ENCODE data around the gene F10. TPM values are rescaled to one million over a fixed set of nuclear protein-coding genes. Genes with fewer than 3 reads are reported as not detected.

F10 gene
- total RNA-seq, 1 donor from 2014 or later: 3.5 TPM

DNA sequence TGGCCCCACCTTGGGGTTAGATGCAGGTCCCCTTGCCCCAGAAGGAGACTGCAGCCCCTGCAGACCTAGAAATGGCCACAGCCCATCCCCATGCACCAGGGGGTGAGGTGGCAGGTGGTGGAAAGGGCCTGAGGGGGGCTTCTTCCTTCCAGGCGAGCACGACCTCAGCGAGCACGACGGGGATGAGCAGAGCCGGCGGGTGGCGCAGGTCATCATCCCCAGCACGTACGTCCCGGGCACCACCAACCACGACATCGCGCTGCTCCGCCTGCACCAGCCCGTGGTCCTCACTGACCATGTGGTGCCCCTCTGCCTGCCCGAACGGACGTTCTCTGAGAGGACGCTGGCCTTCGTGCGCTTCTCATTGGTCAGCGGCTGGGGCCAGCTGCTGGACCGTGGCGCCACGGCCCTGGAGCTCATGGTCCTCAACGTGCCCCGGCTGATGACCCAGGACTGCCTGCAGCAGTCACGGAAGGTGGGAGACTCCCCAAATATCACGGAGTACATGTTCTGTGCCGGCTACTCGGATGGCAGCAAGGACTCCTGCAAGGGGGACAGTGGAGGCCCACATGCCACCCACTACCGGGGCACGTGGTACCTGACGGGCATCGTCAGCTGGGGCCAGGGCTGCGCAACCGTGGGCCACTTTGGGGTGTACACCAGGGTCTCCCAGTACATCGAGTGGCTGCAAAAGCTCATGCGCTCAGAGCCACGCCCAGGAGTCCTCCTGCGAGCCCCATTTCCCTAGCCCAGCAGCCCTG, 4.2 kb upstream of the F10 start:
- no peaks in the 10 kb centered on the region for H3K36me3 ChIP-seq
- intact Hi-C loops (cut with micrococcal nuclease): no loop called here
- peaks cover 7% of the 10 kb centered on the region for H3K27me3 ChIP-seq (ENCODE audit: low read depth)
- H3K4me1 ChIP-seq: peaks cover 12% of the 10 kb centered on the region
- DNase-seq: no peak
- no peak overlapping the region for H3K4me3 ChIP-seq
- no peak for TF ChIP-seq CTCF (IDR thresholded peaks at IDR 0.05; ENCODE audit: borderline replicate concordance)
- H3K27ac ChIP-seq (replicated peaks): no peak overlapping the region
- no peaks in the 10 kb centered on the region for H3K9me3 ChIP-seq (replicated peaks)

DNA sequence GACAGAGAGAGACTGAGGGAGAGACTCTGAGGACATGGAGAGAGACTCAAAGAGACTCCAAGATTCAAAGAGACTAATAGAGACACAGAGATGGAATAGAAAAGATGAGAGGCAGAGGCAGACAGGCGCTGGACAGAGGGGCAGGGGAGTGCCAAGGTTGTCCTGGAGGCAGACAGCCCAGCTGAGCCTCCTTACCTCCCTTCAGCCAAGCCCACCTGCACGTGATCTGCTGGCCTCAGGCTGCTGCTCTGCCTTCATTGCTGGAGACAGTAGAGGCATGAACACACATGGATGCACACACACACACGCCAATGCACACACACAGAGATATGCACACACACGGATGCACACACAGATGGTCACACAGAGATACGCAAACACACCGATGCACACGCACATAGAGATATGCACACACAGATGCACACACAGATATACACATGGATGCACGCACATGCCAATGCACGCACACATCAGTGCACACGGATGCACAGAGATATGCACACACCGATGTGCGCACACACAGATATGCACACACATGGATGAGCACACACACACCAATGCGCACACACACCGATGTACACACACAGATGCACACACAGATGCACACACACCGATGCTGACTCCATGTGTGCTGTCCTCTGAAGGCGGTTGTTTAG, 3.3 kb upstream of the F10 start:
- DNase-seq: no peak
- Histone ChIP-seq H3K27me3 (ENCODE audit: low read depth) (peaks cover 4% of the 10 kb centered on the region), H3K4me3 (no peak overlapping the region), H3K4me1 (peaks cover 12% of the 10 kb centered on the region), H3K27ac (replicated peaks) (no peak overlapping the region), H3K36me3 (no peaks in the 10 kb centered on the region), H3K9me3 (replicated peaks) (no peaks in the 10 kb centered on the region)
- no peak for TF ChIP-seq CTCF (IDR thresholded peaks at IDR 0.05; ENCODE audit: borderline replicate concordance)
- intact Hi-C loops (cut with micrococcal nuclease): no loop called here

DNA sequence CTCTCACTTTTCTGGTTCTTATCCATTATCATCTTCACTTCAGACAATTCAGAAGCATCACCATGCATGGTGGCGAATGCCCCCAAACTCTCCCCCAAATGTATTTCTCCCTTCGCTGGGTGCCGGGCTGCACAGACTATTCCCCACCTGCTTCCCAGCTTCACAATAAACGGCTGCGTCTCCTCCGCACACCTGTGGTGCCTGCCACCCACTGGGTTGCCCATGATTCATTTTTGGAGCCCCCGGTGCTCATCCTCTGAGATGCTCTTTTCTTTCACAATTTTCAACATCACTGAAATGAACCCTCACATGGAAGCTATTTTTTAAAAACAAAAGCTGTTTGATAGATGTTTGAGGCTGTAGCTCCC, 2.8 kb upstream of the F10 start:
- Histone ChIP-seq H3K4me3 (no peak overlapping the region), H3K27ac (replicated peaks) (no peak overlapping the region), H3K4me1 (peaks cover 12% of the 10 kb centered on the region), H3K9me3 (replicated peaks) (no peaks in the 10 kb centered on the region), H3K27me3 (ENCODE audit: low read depth) (peaks cover 2% of the 10 kb centered on the region), H3K36me3 (no peaks in the 10 kb centered on the region)
- intact Hi-C loops (cut with micrococcal nuclease): no loop called here
- no peak for DNase-seq
- no peak for TF ChIP-seq CTCF (IDR thresholded peaks at IDR 0.05; ENCODE audit: borderline replicate concordance)

GRCh38 chr13:113120300-113121182, 2.1 kb upstream of the F10 start:
- H3K4me1 ChIP-seq: peaks cover 12% of the 10 kb centered on the region
- no peaks in the 10 kb centered on the region for H3K9me3 ChIP-seq (replicated peaks)
- intact Hi-C loops (cut with micrococcal nuclease): no loop called here
- H3K27me3 ChIP-seq (ENCODE audit: low read depth): no peaks in the 10 kb centered on the region
- H3K27ac ChIP-seq (replicated peaks): no peak overlapping the region
- TF ChIP-seq CTCF (IDR thresholded peaks at IDR 0.05; ENCODE audit: borderline replicate concordance): no peak
- H3K36me3 ChIP-seq: no peaks in the 10 kb centered on the region
- H3K4me3 ChIP-seq: no peak overlapping the region
- DNase-seq: no peak

DNA sequence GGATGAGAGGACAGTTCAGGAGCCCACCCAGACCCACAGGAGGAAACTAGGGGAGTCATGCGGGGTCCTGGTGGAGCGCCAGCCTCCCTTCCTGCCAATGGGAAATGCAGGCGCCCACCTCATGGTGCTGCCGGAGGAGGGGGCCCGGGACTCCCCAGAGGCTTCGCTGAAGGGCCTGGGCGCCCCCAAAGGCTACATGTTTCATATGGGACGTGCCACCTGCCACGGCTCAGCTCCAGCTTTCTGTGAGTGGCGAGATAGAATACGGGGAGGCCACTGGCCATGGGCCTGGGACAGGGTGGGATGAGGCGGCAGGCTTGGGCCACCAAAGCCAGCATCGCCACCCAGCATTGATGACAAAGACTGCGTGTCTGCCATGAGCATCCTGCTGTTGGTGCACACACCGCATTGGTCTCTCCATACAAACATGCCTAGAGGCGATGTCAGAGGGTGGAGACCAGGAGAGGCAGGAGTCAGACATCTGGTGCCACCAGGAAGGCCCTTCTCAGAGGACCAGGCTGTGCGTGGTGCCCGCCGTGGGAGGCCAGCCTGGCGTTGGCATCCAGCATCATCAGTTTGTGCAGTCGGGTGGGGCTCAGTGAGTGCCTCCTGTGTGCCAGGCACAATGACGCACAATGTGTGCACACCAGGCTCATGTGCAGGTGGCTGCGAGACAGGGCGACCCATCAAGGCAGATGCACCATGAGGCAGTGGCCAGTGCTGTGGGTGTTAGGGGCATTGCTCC, 1.2 kb upstream of the F10 start:
- H3K9me3 ChIP-seq (replicated peaks): no peaks in the 10 kb centered on the region
- H3K27me3 ChIP-seq (ENCODE audit: low read depth): no peaks in the 10 kb centered on the region
- H3K36me3 ChIP-seq: no peaks in the 10 kb centered on the region
- no peak for TF ChIP-seq CTCF (IDR thresholded peaks at IDR 0.05; ENCODE audit: borderline replicate concordance)
- DNase-seq: no peak
- peaks cover 12% of the 10 kb centered on the region for H3K4me1 ChIP-seq
- intact Hi-C loops (cut with micrococcal nuclease): no loop called here
- no peak overlapping the region for H3K27ac ChIP-seq (replicated peaks)
- no peak overlapping the region for H3K4me3 ChIP-seq
